Right atrium auricular region (tissue), 2 donors: ENCODE results near the gene RASAL1. TPM values are rescaled to one million over a fixed set of nuclear protein-coding genes. Genes with fewer than 3 reads are reported as not detected.

Experiments
- DNase-seq: peaks from one replicate; pipeline ENCODE4 v3.0.0-alpha.2; 2019; ENCODE audit warnings: low spot score
- H3K27ac ChIP-seq, 2 donors: fragments of 200-600 bp; sonication (generic); 1 replicate in 1 of 2; 2 replicates in 1 of 2; pipeline ENCODE4 v1.5.1; 2016 to 2019
- H3K27me3 ChIP-seq, 2 donors: fragments of 200-600 bp; sonication (generic); one replicate each; pipeline versions ENCODE4 v1.5.1 to v1.6.0; 2017 to 2019
- H3K36me3 ChIP-seq: fragments of 200-600 bp; sonication (generic); one replicate; pipeline ENCODE4 v1.5.1; 2016
- H3K4me1 ChIP-seq, 2 donors: fragments of 200-600 bp; sonication (generic); one replicate each; pipeline versions ENCODE4 v1.5.1 to v1.6.0; 2017 to 2019
- H3K4me3 ChIP-seq, 2 donors: fragments of 200-600 bp; sonication (generic); 1 replicate in 1 of 2; 2 replicates in 1 of 2; pipeline ENCODE4 v1.5.1; 2017 to 2019; ENCODE audit warnings: mild to moderate bottlenecking in 1 of 2, moderate library complexity in 1 of 2
- H3K9me3 ChIP-seq, 2 donors: fragments of 200-600 bp; sonication (generic); one replicate each; pipeline ENCODE4 v1.5.1; 2019
- CTCF ChIP-seq, 2 donors: fragments of 200-600 bp; sonication (generic); IDR thresholded peaks; one replicate each; pipeline ENCODE4 v1.5.1; 2019; ENCODE audit warnings: antibody characterized with exemption in 2 of 2
- total RNA-seq, 2 donors: library from RNA; depleted of rRNA; stranded (reverse); fragments of >200 nt; gene quantifications; one replicate each; pipeline ENCODE4 v1.1.0, GENCODE V29; 2016

The RASAL1 gene
- total RNA-seq, 2 donors from 2014 or later = not detected

GRCh38 chr12:113109872-113110599 is 25.5 kb downstream of the RASAL1 start:
- no peaks in the 10 kb centered on the region for H3K36me3 ChIP-seq
- H3K9me3 ChIP-seq = no peaks in the 10 kb centered on the region
- H3K27me3 ChIP-seq = no peaks in the 10 kb centered on the region
- no peaks in the 10 kb centered on the region for H3K4me1 ChIP-seq
- no peak overlapping the region for H3K27ac ChIP-seq
- H3K4me3 ChIP-seq = no peak overlapping the region
- TF ChIP-seq CTCF (IDR thresholded peaks at IDR 0.05) = no peak
- DNase-seq = no peak

- Histone ChIP-seq H3K27me3 (no peaks in the 10 kb centered on the region), H3K4me3 (no peak overlapping the region), H3K9me3 (no peaks in the 10 kb centered on the region), H3K27ac (no peak overlapping the region), H3K36me3 (no peaks in the 10 kb centered on the region), H3K4me1 (no peaks in the 10 kb centered on the region)
- no peak for TF ChIP-seq CTCF (IDR thresholded peaks at IDR 0.05)
- DNase-seq = no peak
These were observed 26.2 kb downstream of the RASAL1 start for GRCh38 chr12:113109360-113109759.

GRCh38 chr12:113108308-113108707 is 27.3 kb downstream of the RASAL1 start:
- Histone ChIP-seq H3K27ac (no peak overlapping the region), H3K4me3 (no peak overlapping the region), H3K36me3 (no peaks in the 10 kb centered on the region), H3K27me3 (no peaks in the 10 kb centered on the region), H3K4me1 (peaks cover 0 to 4% of the 10 kb centered on the region in 2 donors), H3K9me3 (no peaks in the 10 kb centered on the region)
- no peak for DNase-seq
- TF ChIP-seq CTCF (IDR thresholded peaks at IDR 0.05) = no peak

- DNase-seq = no peak
- Histone ChIP-seq H3K36me3 (no peaks in the 10 kb centered on the region), H3K4me3 (no peak overlapping the region), H3K4me1 (peaks cover 0 to 4% of the 10 kb centered on the region in 2 donors), H3K27me3 (no peaks in the 10 kb centered on the region), H3K9me3 (no peaks in the 10 kb centered on the region), H3K27ac (no peak overlapping the region)
- no peak for TF ChIP-seq CTCF (IDR thresholded peaks at IDR 0.05)
These were observed 29.2 kb downstream of the RASAL1 start for GRCh38 chr12:113106361-113106760.

- no peak for TF ChIP-seq CTCF (IDR thresholded peaks at IDR 0.05)
- H3K4me1 ChIP-seq = peaks cover 0 to 4% of the 10 kb centered on the region in 2 donors
- no peaks in the 10 kb centered on the region for H3K27me3 ChIP-seq
- H3K4me3 ChIP-seq = no peak overlapping the region
- DNase-seq = no peak
- no peak overlapping the region for H3K27ac ChIP-seq
- no peaks in the 10 kb centered on the region for H3K9me3 ChIP-seq
- H3K36me3 ChIP-seq = no peaks in the 10 kb centered on the region
These were observed 29.8 kb downstream of the RASAL1 start for GRCh38 chr12:113105606-113106271.
